ENCODE results near the gene KBTBD2.
"Not testable (repeated sequence)": the region's sequence is repeated elsewhere in the genome, so short reads cannot be mapped to it uniquely, and the experiment has no call there.

The KBTBD2 gene
- 55.6 to 120 reads per million in 2 experiments for total RNA-seq

DNA sequence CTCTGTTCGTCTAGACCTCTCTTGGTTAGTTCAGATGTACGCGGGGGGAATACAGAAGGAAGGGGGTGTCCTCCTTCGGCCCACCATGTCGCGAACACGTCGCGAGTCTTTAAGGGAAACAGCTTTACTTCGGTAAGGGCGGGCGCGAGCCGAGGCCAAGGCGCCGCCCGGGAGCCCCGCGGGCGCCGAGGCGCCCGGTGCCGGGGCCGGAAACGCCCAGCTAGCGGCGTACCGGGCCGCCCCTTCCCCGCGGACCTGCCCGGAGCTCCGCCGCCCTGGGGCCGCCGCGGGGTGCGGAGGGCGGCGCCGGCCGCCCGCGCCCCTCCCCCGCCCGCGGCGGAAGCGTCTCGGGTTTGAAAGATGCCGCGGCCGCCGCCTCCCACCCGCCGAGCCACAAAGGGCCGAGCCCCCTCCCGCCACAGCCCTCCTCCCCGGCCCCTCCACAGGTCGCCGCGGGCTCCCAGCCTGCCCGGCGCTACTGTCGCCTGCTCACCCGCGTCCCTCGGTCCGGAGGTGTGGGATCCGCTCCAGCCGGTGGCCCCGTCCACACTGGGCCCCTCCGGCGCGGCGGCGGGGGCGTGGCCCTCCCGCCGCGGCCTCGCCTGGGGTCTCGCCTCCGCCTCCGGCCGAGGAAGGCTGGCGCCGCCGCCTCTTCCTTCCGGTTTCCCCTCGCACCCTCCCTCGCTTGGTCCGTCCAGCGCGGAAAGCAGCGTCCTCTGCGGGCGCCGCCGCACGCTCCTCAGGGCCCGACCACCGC, at the start of gene KBTBD2:
TSS of gene KBTBD2 (minus strand) at position 718 of the 757 bp plus-strand sequence. CDS start 12,156 bp downstream, outside the sequence.
- DNase-seq (ENCODE audit: low read depth): peak; percentile 39

DNA sequence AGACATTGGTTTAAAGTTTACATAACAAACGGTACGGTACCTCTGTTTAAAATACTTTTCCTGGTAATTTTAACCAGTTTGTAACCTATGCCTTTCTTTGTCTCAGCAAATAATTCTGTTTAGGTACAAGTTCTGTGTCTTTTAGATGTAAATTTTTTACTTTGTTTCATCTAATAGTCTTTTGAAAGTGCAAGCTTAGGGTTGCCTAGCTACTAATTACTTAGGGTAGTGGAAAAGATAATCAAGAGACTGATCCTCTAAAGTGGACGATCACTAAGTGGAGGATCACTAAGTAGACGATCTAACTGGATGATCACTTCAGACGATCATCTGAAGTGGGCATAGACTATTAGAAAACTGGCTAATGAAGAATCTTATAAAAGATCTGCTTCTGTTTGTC, 49.6 kb upstream of the KBTBD2 start:
- no peak for DNase-seq (ENCODE audit: low read depth)

DNA sequence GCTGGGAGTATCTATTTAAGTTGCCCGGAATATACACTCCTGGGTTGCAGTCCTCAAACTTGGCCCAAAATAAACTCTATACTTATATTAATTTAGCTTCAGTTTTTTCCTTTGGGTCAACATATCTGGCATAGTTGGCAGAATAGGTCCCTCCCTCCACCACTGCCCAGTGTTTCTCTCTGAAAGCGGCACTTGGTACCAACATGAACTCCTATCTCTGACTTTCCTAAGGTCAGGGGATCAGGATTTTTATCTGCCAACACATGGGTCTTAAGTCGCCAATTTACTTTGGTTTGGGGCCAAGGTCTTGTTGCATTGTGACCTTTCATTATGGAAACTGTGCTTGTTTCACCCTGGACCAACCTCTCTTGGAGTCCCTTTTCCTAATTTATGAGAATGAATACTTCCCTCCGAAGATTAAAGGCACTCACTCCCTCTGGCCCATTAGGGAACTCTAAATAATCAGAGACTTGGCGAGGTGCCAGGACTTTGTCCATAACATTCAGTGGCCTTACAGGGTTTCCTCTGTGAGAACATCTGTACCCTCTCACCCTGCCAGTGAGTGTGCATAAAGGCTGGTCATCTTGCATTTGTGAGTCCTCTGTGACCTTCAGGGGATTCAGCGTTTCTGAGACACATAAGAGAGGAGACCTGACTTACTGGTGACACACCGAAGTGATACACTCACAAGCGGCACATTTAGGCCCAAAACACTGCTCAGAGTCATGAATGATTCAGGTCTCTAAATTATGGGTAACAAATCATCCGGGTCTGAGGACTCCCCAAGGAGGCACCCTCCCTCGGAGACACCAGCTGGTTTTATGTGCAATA, 46.0 kb upstream of the KBTBD2 start:
- DNase-seq (ENCODE audit: low read depth): no peak

DNA sequence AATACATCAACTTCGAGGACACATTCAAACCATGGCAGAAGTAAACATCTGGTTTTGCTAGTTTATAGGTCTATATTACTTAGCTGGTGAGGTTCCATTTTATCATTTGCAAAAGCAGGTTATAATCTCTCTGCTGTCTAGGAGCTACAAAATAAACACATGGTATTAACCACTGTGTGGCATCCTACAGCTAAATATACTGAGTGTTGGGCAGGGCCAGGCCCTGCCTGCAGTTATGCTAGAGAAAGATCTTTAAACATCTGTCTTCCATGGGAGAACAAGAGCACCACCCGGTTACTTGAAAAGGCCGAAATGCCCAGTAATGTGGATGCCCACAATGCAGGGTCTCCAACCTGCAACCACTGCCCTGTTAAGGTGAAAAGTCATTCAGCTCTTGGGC, 45.1 kb upstream of the KBTBD2 start:
- DNase-seq (ENCODE audit: low read depth): no peak

DNA sequence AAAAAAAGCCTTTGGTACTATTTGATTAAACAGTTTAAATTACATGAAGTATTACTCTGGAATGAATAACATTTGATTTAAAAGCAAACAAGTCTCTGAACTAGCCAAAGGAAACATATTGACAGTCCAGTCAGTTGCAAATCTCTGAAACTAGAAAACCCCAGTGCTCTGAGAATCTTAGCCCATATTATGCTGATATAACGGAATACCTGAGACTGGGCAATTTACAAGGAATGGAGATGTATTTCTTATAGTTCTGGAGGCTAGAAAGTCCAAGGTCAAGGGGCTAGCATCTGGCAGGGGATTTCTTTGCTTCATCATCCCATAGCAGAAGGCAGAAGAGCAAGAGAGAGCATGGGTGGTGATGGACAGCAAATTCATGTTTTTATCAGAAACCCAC, 44.0 kb upstream of the KBTBD2 start:
- DNase-seq (ENCODE audit: low read depth): no peak

DNA sequence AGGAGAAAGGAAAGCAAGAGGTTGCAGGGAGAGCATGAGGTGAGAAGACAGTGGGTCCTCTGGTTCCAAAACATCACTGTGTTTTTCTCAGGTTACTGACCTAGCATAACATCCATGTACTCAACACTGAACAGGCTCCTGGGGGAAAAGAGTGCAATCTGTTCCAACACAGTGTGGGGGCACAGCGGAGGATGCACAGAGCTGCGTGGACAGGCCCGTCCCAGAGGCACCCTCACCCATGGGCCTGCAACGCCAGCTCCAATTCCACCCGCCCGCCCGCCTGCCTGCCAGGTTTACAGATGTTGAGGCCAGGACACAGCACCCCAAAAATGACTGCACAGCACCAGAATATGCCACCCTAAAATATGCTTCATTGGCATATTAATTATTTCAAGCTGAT, 38.8 kb upstream of the KBTBD2 start:
- DNase-seq (ENCODE audit: low read depth): no peak

DNA sequence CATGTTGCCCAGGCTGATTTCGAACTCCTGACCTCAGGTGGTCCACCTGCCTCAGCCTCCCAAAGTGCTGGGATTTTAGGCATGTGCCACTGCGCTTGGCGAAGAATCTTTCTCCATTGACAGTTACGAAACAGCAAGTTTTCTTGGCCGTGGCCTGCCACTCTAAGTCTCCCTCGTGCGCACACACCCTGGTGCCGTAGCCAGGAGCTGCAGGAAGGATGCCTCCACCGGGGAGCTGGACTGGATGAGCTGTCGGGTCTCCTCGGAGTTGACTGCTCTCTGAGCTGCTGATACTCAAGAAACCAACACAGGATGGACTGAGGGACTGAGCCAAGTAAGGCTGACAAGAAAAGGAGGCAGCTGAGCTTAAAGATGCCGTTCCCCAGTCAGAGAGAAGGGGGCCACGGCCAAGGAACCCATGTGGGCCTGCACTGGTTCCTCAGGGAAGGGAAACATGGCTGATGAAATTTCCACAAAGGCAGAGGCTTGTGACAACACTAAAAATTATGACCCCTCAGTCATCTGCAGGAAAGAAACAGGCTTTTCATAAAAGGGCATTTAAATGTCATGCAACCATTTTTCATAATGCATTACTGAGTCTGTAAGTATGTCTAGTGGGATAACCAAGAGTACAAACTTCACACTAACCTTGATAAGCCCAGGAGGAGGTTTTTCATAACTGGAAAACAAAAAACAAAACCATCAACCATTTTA, 38.0 kb upstream of the KBTBD2 start:
- DNase-seq (ENCODE audit: low read depth): no peak

DNA sequence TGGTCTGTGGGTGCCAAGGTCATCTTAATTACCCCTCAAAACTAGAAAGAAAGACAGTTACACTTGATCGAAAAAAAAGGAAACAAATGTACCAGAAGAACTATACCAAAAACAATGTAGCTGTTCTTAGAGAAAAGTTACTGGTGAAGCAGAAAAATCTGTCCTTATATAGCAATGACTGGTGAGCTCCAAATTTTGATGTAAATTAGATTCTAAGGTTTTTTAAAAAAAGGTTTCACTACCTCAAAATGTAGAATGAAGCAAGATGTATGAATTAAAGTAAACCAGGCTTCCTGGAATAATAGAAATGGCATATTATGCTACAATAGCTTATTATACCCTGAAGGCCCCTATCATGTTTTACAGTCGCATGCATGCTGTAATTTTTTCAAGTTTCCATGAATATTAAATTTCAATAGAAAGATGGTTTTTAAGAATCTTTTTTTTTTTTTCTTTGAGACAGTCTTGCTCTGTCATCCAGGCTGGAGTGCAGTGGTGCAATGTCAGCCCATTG, 37.3 kb upstream of the KBTBD2 start:
- DNase-seq (ENCODE audit: low read depth): no peak

DNA sequence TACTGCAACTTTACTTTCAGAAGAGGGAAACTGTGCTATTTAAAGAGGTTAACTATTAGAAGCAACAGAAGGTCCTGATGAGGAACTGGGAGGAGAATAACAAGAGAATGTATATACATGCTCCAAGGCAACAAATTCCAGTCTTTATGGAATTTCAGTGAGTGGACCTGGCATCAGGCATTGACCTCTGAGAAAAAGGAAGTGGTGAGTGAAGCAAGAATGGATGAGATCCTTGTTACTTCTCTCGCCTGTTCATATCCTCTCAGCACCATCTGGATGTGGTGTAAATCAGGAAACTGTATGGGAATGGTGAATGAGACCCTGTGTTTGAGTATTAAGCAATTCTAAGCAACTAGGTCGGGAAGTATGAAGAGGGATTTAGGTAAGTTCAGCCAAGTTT, 30.3 kb upstream of the KBTBD2 start:
- DNase-seq (ENCODE audit: low read depth): no peak

DNA sequence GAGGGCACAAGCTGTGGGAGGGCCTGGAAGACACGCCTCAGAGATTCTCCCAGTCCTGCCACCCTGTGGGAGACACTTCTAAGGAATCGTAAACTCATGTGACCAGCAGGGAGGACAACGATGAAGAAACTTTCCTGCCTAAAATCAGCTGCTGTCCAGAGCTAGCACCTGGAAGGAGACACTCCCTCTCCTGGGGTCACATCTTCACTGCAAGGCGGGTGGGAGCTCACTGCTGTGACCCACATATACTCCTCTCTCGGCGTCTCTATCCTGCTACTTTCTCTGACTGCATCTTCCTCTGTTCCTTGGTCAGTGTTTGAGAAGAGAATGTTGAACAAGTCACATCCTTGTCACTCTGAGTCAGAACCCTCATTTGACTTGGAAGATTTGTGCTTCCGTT, 25.4 kb upstream of the KBTBD2 start:
- DNase-seq (ENCODE audit: low read depth): not testable (repeated sequence)

DNA sequence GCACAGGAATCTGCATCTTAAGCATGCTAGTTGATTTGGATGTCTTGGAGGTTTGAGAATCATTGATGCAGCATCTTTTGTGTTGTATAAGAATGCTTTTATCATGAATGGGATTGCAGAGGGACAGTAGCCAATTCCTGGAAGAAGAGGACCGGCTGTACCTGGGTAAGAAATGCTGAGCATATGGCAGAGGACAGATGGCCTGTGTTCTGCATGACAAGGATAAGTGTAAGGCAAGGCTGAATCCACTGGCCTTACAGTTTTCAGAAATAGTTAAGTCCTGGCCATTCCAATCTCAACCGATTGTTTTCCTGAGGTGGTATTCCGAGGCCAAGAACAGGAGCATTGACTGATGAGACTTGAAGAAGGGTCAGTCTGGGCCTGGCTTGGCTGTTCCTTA, 24.4 kb upstream of the KBTBD2 start:
- no peak for DNase-seq (ENCODE audit: low read depth)

DNA sequence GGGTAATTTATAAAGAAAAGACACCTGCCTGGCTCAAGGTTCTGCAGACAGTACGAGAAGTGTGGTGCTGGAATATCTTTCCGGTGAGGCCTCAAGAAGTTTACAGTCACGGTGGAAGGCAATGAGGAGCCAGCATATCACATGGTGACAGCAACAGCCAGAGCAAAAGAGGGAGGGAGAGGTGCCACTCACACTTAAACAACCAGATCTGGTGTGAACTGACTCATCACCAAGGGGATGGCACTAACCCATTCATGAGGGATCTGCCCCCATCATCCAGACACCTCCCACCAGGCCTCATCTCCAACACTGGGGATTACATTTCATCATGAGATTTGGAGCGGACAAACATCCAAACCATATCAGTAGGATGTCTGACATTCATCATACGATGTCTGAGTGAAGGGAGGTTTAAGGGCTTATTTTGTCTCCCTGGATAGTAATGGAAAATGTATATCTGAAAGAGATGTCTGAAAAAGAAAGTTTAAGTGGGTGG, 23.5 kb upstream of the KBTBD2 start:
- no peak for DNase-seq (ENCODE audit: low read depth)

DNA sequence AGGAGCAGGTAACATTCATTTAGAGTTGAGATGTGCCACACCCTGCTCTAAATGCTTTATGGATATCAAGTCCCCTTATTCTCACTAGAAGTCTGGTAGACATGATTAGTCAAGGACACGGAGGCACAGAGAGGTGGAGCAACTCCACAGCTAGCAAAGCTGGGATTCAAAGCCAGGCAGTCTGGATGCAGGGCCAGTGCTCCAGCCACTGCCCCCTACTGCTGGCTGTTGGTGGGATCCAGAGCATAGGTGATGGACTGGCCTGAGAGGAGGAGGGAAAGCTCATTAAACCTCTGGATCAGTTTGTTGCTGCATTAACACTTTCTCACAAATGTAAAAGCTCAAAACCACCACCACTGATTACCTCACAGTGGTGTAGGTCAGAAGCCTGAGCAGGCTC, 22.6 kb upstream of the KBTBD2 start:
- no peak for DNase-seq (ENCODE audit: low read depth)

DNA sequence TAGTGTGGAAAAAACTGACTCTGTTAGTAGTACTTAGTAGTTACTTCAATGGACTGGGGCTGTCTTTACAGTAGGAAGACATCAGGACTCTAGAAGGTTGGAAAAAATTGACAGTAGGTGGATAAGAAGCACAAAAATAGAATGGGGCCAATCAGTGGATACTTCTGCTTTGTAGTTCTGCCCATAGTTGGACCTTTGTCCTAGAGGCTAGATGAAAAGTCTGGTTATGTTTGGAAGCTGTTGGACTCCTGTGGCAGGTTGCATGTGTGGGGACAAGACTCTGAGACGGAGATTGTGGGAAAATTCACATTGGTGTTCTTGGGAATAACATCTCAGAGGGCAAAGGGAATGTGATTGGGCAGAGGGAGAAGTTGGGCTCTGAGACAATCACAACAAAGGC, 18.6 kb upstream of the KBTBD2 start:
- no peak for DNase-seq (ENCODE audit: low read depth)

DNA sequence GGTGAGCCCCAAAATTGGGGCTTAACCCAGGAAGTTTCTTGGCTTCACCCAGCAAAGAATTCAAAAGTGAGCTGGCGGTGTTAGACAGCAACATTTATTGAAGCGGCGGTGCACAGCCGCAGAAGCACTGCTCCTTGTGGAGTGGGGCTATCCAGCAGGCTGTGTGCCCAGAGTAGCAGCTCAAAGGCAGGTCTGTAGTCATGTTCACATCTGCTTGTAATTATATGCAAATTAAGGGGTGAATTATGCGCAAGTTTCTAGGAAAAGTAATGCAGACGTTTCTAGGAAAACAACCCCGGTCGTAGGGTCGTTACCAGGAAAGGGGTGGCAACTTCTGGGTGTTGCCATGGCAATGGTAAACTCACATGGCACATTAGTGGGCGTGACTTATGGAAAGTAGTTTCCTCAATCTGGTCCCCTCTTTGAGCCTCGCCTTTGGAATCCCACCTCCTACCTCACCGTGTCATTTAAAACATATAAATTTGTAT, 13.7 kb upstream of the KBTBD2 start:
- peak; percentile 70 for DNase-seq (ENCODE audit: low read depth)

DNA sequence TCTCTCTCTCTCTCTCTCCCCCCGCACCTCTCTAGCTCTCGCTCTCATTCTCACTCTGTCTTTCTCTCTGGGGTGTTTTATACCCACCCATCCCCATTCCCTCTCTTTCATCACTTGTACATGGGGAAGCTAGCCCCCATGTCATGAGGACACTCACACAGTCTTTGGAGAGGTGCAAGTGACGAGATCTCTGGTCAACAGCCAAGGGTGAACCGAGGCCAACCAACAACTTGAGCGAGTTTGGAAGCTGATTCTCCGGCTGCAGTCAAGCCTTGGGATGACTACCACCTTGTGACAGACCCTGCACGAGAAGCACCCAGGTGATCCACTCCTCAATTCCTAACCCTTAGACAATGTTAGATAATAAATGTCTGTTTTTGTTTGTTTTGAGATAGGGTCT, 10.1 kb upstream of the KBTBD2 start:
- DNase-seq (ENCODE audit: low read depth): no peak

DNA sequence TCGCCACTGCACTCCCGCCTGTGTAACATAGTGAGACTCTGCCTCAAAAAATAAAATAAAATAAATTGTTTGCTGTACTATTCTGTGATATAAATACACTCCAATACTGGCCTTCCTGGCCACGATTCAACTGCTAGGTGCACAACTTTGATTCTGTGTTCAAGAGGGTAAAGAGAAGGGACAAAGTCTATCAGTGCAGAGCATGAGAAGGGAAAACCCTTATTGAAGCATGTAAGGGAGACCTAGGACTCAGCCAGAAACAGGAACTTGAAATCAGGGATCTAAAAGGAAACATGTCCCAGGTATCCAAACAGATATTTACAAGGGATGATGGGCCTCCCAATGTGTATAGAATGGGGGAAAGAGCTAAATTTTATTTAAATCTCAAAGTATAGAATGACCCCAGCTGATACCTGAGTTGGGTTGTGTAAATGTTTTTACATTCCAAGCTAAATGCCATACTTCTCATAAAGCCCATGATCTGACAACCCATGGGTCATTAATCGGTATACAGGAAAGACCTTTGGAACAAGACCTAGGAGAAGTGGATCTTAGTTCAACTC, 9.0 kb upstream of the KBTBD2 start:
- no peak for DNase-seq (ENCODE audit: low read depth)

DNA sequence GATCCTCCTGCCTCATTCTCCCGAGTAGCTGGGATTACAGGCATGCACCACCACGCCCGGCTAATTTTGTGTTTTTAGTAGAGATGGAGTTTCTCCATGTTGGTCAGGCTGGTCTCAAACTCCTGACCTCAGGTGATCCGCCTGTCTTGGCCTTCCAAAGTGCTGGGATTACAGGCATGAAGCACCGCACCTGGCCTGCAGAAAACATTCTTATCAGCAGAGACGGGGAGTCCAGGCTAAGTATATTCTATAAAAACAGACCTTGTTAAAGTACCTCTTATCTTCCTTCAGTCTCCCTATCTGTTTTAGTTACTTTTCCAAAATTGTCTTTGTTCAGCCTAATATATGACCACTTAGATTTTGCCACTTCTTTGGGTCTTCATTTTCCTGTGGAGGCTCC, 5.8 kb upstream of the KBTBD2 start:
- not testable (repeated sequence) for DNase-seq (ENCODE audit: low read depth)

DNA sequence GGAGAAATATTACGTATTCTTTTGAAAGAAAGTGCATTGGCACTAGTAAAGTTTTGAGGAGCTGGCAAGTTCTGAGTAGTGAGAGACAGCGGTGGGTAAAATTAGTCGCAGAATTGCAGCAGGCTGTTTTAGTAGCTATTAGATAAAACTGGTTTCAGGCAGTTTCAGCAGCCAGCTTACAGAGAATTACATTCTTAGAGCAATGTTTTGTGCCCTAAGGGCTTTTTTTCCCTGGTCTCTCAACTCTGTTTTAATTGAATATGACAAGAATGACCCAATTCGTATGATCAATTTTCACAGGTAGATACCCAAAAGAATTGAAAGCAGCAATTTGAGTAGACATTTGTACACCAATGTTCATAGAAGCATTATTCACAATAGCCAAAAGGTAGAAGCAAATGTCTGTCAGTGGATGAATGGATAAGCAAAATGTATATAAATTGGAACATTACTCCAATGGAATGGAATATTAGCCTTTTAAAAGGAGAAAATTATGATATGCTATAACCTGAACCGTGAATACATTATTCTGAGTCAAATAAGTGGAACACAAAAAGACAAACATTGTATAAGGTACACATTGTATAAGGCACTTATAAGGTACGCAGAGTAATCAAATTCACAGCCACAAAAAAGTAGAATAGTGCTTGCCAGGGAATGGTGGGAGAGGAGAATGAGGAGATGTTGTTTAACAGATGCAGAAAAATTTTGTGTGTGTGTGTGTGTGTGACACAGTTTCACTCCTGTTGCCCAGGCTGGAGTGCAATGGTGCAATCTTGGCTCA, 5.2 kb upstream of the KBTBD2 start:
- DNase-seq (ENCODE audit: low read depth): no peak

DNA sequence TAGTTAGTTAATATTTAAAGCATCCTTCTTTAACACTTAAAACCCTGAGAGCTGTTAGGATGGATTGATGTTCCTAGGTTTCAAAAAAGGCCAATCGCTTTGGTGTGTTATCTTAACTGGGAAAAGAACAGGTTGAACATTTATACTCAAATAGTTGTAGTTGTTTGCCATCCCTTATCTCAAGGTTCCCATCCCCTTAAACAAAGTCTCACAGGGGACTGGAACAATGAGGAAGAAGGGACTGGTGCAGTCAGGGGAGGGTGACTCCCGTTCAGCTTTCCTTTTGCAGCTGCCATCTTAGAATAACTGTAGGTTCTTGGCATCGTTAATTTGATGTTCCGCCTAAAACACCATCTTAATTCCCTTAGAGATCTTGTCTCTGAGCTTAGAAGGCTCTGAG, 2.6 kb upstream of the KBTBD2 start:
- DNase-seq (ENCODE audit: low read depth): no peak

DNA sequence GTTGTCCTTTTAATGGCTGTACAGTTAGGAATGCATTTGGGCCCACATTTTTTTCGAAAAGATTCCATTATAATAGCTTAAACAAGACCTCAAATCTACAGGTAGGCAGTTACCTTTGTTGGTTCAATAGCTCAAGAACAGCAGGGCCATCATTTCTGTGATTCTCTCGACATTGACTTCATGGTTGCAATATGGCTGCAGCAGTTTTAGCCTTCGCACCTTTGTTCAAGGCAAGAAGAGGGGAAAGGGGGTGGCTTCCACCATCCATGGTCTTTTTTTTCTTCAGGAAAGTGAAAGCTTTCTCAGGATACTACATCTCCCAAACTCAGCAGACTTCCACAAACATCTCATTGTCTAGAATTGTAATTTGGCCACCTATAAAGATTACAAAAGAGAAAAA, 2.2 kb upstream of the KBTBD2 start:
- no peak for DNase-seq (ENCODE audit: low read depth)
